Activated CD4-positive, alpha-beta T cell treated with anti-CD3 and anti-CD28 coated beads for 48 hours (primary cell): ENCODE measurements around the gene SFPQ.
"Not testable (repeated sequence)": the region's sequence is repeated elsewhere in the genome, so short reads cannot be mapped to it uniquely, and the experiment has no call there.

Source experiments
- DNase-seq: peaks from one replicate; pipeline ENCODE4 v3.0.0-alpha.2; 2020

Gene SFPQ, protein sequence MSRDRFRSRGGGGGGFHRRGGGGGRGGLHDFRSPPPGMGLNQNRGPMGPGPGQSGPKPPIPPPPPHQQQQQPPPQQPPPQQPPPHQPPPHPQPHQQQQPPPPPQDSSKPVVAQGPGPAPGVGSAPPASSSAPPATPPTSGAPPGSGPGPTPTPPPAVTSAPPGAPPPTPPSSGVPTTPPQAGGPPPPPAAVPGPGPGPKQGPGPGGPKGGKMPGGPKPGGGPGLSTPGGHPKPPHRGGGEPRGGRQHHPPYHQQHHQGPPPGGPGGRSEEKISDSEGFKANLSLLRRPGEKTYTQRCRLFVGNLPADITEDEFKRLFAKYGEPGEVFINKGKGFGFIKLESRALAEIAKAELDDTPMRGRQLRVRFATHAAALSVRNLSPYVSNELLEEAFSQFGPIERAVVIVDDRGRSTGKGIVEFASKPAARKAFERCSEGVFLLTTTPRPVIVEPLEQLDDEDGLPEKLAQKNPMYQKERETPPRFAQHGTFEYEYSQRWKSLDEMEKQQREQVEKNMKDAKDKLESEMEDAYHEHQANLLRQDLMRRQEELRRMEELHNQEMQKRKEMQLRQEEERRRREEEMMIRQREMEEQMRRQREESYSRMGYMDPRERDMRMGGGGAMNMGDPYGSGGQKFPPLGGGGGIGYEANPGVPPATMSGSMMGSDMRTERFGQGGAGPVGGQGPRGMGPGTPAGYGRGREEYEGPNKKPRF

GRCh38 chr1:35192853-35193664 lies at the start of gene SFPQ:
SFPQ (minus strand) TSS chr1:35193145; CDS start chr1:35193049, 96 bp downstream.
- DNase-seq, result peak; percentile 97

- not testable (repeated sequence) for DNase-seq
Observed at GRCh38 chr1:35236772-35237171, 43.8 kb upstream of the SFPQ start.

DNA sequence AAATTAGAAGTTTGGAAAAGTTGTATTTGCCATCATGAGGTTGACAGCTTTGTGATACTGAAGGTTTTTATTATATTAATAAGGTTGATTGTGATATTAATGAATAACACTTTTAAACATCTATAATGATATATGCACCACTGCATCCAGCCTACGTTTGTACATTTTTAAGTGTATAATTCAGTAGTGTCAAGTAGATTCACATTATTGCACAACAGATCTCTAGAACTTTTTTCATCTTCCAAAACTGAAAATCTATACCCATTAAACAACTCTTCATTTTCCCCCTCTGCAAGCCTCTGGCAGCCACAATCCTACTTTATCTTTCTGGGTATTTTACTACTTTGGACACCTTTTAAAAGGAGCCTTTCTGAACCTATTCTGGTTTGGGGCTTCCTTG lies 38.3 kb upstream of the SFPQ start:
- no peak for DNase-seq

DNA sequence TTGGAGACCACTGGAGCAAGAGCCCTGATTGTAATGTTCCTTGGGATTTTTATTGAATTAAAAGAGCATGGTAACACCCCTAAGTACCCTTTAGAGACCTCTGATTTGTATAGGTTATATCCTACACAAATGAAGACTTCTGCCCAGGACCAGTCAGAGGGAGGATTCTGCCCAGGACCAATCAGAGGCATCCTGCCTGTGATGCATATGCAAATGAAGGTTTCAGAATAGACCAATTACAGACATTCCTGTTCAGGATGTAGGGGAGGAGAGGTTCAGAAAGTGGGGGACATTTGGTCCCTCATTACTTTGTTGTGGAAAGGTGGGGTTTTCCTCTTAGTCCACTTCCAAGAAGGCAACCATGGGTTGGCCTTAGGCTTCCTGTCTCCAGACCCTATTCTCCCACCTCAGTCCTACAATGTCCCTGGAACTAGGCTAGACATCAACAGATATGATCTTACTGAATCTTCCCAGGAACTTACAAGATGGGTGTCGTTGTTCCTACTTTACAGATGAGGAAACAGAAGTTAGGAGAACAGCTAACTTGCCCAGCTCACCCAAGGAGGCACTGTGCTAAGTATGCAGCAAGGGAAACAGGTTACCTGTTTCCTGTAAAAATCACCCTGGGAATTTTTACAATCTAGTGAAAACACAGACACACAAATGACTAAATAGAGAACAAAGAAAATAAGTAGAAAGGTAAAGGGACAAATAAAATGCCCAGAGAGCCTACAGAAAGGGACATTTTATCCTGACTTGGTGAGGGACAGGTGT lies 36.8 kb upstream of the SFPQ start:
- DNase-seq, result no peak

DNA sequence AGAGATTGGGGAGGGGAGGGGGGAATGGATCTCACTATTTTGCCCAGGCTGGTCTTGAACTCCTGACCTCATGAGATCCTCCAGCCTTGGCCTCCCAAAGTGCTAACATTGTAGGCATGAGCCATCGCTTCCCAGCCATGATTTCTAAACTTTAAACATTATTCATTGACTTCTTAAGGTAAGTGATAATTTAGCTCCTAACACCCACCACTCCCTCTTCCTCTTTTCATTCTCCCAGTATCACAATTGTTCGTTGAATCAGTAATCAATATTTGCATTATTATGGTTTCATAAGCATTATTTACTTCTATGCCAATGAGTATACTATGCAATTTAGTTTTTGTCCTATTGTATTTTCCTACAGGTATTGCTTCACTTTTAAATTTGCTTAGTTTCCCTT lies 33.6 kb upstream of the SFPQ start:
- DNase-seq, result no peak

- DNase-seq, result no peak
Observed at GRCh38 chr1:35223084-35223630, 30.2 kb upstream of the SFPQ start.

DNA sequence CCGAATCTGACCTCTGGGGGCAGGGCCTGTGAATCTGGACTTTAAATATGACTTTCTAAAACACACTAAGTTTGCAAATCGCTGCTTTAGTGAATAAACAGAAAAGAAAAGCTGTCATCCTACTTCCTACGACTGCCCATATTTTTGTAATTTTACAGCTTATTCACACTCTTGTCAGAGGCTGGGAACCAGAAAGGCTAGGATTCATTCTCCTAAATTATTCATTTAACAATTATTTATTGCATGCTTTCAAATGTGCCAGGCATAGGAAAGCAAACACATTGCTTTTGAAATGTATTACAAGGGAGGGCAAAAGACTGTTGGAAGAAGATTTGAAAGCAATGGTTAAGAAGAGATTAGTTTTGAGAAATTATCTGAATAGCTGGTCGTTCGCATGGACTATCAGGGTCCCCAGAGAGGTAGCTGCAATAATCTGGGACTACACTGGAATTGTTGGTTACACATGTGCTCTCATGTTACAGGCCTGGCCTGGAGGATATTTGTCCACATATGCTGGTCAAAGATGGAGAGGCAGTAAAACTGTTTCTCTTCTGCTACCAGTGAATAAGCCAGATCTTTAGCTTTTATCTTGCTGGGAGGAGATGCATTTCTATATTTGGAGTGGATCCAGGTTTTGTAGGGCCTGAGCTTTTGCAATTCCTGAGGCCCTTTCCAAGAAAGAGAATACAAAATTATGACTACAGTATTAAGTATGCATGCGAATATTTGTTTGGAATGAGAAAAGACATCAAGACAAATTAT lies 29.6 kb upstream of the SFPQ start:
- DNase-seq, result no peak

DNA sequence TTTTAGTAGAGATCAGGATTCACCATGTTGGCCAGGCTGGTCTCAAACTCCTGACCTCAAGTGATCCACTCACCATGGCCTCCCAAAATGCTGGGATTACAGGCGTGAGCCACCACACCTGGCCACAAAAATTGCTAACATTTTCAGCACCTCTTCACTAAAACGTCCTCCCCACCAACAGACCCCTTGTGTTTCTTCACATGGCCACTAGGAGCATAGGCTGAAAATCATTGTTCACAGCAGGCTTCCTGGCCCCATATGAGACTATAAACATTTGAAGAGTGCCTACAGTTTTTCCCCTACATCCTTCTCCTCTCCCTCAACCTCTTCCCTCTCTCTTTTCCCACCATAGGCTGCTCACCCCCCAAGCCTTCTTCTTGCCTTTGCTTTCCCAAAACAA lies 28.0 kb upstream of the SFPQ start:
- peak; percentile 14 for DNase-seq

- DNase-seq, result no peak
Observed at GRCh38 chr1:35215346-35215745, 22.4 kb upstream of the SFPQ start.

DNA sequence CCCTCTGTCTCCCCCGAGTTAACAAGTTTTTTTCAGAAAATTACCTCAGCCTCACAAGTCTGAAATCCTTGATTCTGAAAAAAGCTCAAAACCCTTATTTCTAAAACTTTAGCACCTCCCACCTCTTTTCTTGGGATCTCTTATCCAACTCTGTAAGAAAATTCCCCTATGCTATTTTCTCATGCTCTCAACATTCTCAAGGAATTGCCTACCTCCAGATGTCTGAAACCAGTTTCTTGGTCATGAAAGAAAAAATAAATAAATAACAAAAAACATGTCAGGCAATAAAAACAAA lies 18.1 kb upstream of the SFPQ start:
- no peak for DNase-seq

GRCh38 chr1:35210321-35211119 lies 17.6 kb upstream of the SFPQ start:
- no peak for DNase-seq

GRCh38 chr1:35203295-35203694 lies 10.3 kb upstream of the SFPQ start:
- no peak for DNase-seq

DNA sequence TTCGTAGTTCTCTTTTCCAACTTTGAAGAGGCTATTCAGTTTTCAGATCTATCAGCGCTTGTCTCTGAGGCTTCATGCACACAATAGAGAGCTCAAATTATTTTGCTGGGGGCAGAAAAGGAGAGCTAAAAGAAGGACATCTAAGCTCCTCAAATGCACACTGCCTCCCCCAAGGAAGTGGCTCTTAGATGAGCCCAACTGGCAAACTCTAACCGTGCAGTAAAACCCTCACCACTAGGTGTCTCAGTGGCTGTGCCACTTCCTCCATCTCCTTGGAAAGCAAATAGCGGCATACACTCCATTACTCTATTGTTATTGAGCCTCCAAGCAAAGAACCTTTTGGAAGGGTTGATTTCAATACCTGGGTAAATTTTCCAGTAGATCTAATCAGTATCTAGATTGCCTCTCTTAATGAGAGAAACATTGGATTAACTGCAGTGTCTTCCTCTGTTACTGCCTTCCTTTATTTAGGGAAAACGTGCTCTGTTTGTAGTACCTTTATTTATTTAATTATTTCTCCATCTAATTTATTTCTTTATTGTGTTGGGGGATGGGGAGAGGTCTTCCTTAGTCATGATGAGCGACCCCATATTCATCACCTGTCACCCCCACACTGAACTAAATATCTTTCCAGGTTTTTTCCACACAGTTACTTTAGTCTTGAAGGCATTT lies 9.2 kb upstream of the SFPQ start:
- peak; percentile 73 for DNase-seq

- no peak for DNase-seq
Observed at GRCh38 chr1:35201631-35202030, 8.7 kb upstream of the SFPQ start.

GRCh38 chr1:35192056-35192852 lies 691 bp downstream of the SFPQ start:
- DNase-seq, result peak; percentile 93

GRCh38 chr1:35191429-35192055 lies 1.4 kb downstream of the SFPQ start:
- no peak for DNase-seq

GRCh38 chr1:35190784-35191183 lies 2.2 kb downstream of the SFPQ start:
- DNase-seq, result no peak

GRCh38 chr1:35188578-35189392 lies 4.2 kb downstream of the SFPQ start:
- DNase-seq, result no peak
